NCI-H2107 treated with DMSO at 0.1 percent for 48 hours (cell line): ENCODE data around the gene HIF3A.

Experiments used
- DNase-seq: peaks from one replicate; lab custom pipeline; 2025; ENCODE audit not compliant: unreplicated experiment; lab: John Stamatoyannopoulos, UW

Gene HIF3A

DNA sequence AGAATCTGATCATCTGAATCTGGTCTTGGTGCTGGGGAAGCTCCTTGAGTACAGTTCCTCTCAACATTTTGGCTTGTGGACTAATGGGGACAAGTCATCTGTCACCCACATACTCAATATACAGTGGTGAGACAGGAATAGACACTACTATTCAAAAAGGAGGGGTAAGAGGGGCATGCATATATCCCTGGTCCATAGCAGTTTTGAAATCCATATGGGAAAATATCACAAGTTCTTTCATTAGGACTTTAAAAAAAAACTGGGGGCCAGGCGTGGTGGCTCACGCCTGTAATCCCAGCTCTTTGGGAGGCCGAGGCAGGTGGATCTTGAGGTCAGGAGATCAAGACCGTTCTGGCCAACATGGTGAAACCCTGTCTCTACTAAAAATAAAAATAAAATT is 29.8 kb downstream of the HIF3A start:
- no peak for DNase-seq

DNA sequence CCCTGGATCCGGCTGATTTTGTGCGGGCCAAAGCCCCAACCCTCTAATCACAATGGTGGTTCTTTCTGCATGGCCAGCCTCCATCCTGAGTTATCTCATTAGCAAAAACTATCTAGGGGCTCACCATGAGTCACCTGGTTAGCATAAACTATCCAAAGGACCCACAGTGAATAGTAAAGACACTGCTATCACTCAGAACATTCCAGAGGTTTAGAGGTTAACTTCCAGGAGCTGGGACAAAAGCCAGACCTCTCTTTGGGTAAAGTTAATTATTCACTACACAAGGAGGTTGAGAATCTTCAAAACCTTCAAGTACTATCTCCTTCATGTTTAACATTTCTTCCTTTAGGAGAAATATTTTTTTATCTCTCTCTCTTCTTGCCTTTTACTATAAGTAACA is 31.2 kb downstream of the HIF3A start:
- no peak for DNase-seq

DNA sequence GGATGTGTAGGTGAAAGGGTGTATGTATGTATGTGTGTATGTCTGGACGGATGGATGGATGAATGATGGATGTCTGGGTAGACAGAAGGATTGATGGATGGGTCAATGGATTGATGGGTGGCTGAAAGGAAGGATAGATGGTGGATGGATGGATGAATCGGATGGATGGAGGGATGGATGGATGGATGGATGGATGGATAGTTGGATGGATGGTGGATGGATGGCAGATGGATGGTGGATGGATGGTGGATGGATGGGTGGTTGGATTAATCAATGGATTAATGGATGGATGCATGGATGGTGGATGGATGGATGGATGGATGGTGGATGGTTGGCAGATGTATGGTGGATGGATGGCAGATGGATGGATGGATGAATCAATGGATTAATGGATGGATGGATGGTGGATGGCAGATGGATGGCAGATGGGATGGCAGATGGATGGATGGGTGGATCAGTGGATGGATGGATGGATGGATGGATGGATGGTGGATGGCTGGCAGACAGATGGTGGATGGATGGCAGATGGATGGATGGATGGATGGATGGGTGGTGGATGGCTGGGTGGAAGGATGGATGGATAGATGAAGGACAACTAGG is 33.6 kb downstream of the HIF3A start:
- no peak for DNase-seq

DNA sequence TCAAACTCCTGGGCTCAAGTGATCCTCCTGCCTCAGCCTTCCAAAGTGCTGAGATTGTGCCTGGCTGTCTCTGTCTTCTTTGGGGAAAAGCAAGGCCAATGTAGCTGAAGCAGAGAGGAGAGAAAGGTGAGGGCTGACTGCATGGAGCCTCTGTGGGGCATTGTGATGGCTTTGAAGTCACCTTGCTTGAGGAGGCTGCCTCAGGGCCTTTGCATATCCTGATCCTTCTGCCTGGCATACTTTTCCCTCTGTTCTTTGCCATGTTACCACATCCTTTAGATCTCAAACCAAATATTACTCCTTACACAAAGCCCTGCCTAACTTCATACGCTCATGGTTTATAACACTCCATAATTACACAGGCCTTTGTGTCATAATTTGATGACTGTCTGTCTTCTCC is 40.6 kb downstream of the HIF3A start:
- DNase-seq, result no peak

DNA sequence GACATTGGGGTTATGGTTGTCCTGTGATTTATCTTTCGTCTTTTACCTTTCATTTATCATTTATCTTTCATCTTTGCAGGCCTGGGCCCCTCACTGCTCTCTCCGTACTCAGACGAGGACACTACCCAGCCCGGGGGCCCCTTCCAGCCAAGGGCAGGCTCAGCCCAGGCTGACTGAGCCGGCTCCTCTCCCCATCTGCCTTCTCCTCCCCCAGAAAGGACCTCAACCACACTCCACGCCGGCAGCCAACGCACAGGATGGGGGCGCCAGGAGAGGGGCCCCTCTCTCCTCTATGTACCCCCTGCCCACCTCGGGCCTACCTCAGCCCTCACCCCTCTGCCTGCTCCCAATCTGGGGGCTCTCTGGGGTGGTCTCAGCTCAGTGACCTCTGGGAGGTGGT is 42.6 kb downstream of the HIF3A start:
- DNase-seq, result no peak

DNA sequence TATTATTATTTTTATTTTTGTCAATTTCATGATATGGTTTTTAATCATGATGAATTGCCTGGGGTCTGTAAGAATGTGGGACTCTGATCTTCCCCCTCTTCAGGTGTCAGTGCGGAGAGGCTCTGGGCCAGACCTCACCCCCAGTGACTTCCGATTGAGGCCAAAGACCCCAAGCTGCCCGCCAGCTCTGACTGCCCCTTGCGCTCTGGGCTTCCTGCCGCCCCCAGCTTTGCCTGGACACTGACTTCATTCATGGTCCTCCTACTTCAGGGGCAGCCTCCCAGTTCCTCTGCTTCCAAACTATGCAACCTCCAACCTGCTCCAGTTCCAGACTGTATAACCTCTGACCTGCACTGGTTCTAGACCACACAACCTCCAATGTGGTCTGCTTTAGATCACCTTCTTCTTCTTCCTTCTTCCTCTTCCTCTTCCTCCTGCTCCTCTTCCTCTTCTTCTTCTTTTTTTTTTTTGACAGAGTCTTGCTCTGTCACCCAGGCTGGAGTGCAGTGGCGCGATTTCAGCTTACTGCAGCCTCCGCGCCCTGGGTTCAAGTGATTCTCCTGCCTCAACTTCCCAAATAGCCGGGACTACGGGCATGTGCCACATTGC is 43.3 kb downstream of the HIF3A start:
- no peak for DNase-seq

DNA sequence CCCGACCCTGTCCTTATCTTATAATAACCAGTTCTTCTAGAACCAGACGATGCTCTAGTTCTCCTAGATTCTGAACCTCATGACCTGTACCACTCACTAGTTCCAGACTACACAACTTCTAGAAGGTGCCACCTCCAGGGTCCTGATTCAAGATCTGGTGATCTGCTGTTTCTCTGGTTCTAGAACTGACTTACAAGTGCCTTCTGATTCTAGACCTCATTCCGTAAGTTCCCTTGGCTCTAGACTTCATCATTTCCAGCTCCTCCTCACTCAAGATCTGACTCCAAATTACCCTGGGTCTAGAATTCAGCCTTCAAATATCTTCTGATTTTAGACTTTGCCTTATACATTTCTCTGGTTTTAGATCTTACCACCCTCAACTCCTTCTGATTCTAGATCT is 45.1 kb downstream of the HIF3A start:
- no peak for DNase-seq

DNA sequence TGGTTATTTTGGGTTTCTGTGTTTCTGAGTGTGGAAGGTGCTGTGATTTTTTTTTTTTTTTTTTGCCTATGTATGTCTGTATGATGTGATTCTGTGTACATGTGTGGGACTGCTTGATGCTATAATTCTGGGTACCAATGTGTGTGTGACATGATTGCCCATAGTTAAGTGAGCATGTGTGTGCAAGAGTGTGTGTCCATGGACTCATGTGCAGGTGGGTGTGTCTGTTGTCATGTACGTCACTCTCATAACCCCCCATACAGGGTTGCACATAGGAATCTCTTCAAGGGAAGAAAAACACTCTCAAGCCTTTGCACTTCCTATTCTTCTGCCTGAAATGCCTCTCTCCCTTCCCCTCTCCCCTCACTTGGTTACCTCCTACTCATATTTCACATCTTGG is 47.5 kb downstream of the HIF3A start:
- no peak for DNase-seq

DNA sequence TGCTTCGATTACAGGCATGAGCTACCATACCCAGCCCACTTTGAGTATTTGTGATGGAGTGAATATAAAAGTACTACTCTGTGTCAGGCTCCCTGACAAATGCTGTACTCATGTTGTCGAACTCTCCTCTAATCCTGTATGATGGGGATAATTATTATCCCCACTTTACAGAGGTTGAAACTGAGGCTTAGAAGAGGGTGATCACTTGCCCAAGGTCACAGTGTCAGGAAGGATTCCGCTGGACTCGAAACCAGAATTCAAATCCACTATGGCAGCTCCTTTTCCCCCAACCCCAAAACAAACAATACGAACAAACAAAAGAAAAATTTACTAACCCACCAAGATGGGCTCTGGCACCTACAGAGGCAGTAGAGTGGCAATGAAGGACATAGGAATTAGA is 48.3 kb downstream of the HIF3A start:
- DNase-seq, result no peak

DNA sequence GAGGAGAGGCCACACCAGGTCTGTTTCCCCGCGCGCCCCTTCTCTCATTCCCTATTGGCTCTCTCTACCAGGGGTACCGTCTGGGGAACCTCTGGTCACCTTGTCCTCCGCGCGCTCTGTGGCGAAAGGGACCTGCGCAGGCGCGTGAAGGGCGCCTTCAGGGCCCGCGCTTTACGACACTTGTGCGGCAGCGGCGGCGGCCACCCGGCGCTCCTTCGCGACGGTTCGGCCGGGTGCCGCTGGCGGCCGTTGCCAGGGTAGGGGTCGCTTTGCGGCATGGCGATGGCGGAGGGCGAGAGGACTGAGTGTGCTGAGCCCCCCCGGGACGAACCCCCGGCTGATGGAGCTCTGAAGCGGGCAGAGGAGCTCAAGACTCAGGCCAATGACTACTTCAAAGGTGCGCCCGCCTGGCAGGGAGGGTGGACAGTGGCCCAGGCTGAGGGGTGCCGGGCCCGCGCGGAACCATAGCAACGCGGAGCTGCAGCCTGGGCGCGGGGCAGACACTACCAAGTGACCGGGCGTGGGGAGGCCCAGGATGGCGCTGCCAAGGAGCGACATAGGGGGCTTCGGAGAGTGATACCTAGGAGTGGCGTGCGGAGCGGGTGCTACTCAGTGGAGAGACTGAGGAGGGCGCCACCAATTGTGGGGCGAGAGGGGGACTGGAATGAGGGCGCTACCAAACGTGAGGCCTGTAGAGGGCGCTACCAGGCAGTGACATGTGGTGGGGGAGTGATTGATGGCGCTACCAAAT is 50.2 kb downstream of the HIF3A start, which contains the start of gene PPP5C:
Gene PPP5C, plus strand, starts transcription at position 267 of the 751 bp plus-strand sequence. Its CDS starts 10 bp downstream, at position 277.
- DNase-seq, result peak; percentile 79

DNA sequence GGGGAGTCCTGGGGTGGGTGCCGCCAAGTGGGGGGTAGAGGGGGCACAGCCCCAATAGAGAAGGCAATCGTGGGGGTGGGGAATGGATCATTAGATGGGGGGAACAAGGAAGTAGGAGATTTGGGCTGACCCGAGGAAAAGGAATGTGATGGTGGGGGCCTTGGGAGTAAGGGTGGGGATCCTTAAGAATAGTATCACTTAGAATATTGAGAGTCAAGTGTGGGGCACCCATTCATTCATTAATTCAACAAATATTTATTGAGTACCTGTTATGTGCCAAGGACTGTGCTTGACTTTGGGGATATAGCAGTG is 50.7 kb downstream of the HIF3A start:
- DNase-seq, result no peak

DNA sequence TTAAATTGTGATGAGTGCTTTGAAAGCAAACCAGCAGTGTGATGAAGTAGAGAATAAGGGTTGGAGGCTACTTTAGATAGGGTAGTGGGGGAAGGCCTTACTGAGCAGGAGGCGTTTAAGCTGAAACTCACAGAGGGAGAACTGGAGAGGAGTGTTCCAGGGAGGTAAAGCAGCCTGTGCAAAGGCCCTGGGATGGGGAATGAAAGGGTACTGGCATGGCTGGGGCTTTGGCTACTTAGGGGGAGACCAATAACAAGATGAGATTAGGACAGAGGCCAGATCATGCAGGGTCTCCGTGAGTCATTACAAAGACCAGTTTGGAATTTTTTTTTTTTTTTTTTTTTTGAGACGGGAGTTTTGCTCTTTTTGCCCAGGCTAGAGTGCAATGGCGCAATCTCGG is 51.1 kb downstream of the HIF3A start:
- DNase-seq, result no peak

DNA sequence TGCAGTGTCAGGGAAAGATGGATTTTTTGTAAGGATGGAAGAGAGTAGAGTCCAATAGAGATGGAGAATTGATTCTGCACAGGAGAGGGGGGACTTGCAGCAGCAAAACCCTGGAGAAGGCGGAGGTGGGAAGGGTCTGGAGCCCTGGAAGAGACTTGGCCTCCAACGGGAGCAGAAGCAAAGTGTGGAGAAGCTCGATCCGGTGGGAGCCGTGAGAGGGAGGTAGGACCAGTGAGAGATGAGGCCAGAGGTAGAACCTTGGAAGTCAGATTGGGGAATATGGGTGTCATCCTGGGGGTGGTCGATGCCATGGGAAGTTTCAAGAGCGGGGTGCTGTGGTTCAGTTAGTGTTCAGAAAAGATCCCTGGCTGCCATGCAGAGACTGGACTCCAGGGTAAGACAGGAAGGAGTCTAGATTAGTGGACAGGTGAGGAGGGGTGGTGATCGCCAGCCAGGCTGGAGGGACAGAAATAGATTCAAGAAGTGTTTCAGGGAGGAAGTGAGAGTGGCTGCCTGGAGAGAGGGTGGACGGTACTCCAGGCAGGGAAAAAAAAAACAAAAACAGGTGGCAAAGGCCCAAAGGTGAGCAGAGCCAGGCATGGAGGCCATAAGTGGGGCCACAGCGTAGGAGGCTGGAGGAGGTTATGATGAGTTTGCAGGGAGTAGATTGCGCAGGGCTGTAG is 52.6 kb downstream of the HIF3A start:
- no peak for DNase-seq

DNA sequence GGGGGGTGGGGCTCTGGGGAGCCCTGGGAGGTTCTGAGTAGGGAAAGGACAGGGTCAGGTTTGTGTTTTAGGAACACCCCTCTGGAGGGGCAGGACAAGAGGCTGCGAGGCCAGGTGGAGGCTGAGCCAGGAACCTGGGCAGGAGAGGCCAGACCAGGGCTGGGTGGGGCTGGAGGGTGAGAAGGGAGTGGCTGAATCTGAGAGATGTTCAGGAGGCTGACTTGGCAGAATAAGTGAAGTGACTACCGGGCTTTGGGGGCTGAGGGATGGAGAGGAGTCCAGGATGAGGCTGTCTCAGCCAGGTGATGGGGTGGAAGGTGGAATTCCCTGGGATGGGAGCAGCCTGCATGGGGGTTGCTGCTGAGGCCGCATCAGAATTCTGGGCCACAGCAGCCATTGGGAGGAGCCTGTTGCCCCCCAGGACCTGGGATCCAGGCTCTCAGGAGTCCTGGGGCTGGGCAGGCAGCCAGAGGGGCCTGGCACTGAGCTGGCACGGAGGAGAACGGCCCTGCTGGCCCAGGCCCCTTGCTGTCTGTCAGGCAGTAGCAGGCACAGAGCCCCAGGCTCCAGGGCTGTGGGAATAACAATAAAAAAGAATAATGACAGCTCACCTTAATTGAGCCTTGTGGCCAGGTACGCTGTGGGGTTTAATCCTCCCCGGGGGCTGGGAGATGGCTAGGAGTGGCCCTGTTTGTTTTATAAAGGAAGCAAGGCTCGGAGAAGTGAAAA is 53.4 kb downstream of the HIF3A start:
- no peak for DNase-seq

DNA sequence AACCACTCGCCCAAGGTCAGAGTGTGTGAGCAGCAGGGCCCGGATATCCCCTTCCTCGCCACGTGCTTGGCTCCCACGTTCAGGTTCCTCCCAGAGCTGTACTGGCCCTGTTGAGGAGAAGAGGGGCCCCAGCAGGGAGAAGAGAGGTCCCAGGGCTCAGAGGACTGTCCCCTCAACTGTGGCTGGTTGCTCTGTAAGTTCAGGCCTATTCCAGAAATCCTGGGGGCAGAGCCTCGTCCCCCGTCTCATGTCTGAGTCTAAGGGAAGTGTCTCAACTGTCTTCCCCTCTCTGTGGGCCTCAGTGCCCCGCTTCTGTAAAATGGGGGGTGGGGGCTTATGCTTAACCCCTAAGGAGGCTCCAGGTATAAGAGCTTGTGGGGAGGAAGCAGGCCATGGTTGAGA is 53.9 kb downstream of the HIF3A start:
- no peak for DNase-seq

DNA sequence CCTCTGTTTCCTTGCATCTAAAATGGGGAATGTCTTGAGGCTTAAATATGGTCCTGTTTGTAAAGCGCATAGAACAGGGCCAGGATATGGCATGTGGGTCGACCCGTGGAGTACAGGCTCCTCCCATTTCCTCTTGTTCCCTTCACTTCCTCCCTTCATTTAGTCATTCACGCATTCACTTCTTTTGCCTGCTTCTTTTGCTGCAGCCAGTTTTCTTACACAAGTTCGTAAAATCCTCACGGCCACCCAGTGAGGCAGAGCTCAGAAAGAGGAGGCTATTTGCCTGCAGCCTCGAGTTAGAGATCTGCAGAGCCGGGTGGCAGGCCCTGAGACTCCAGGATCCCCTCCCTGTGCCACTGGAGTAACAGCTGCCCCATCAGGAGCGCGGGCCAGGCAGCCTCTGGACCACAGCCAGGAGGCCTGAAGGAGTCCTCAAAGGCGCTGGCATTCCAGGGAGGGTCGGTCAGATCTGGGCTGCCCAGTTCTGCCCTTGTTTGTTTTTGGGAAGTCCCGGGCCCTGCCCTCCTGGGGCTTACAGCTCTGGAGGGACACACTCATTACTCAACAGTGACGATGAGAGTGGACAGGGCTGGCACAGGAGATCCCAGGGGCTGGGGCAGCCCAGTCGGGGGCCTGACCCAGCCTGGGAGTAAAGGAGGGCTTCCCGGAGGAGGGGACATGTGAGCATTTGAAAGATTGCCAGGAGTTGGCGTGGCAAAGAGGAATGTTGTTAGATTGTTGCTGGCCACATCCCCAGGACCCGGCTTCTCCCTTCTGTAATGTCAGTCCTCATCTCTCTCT is 54.6 kb downstream of the HIF3A start:
- DNase-seq, result no peak

DNA sequence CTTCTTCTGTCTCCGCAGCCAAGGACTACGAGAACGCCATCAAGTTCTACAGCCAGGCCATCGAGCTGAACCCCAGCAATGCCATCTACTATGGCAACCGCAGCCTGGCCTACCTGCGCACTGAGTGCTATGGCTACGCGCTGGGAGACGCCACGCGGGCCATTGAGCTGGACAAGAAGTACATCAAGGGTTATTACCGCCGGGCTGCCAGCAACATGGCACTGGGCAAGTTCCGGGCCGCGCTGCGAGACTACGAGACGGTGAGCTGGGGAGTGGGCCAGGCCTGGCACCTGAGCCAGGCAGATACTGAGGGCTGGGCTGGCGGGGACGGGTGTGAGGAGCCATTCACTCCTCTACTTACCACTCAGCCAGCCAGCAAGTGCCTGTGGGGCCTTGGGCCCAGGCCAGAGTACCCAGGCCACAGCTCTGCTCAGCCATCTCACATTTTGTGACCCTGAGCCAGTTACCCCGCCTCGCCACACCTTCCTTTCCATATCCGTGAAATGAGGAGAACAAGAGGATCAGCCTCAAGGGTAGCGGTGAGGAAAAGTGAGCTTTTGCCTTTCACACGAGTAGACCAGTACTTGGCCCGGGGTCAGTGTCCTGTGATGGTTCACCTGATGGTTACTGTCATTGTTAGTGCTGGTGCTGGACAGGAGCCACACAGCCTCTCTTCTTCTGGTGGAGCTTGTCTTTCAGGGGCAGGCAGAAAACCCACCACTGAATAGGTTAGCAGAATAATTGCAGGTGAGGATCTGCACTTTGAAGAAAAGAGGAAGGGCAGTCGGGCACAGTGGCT is 57.1 kb downstream of the HIF3A start:
- no peak for DNase-seq

DNA sequence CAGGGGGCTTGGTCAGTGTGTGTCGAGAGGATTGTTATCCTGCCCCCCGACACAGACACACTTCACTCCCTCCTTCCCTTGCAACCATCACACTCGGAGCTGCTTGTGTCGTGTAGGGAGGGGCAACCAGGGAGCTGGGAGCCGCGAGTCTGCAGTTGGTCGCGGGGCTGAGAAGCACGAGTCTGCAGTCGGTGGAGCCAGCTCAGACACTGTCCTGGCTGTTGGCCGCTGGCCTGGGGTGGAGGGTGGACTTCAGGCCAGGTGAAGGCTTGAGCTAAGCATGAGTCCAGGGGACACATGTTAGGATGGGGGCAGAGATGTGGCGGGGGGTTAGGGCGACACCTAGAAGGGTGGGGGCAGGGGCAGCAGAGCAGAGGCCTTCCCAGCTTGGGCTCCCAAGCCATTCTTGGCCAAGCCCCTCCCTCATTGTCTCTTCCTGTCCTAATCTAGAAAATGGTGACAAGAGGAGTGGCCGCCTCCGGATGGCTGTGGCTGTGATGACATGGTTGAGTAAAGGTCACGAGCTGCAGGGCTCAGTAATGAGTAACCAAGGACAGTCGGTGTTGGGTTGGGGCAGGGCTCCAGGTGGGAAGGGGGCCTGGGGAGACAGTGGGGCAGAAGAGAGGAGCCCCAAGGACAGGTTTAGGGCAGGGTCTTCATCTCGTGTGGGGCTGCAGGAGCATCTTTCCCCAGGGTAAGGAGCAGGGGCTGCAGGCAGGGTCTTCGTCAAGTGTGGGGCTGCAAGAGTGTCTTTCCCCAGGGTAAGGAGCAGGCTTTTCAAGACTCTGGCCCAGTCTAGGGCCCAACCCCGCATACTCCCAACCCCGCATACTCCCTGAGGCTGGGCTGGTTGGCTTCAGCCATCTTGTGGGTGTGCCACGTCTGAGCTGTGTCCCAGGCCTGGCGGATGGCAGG is 58.6 kb downstream of the HIF3A start:
- no peak for DNase-seq
